Endothelial cell of umbilical vein (primary cell): ENCODE results near the gene MARS1. TPM values are rescaled to one million over a fixed set of nuclear protein-coding genes. Genes with fewer than 3 reads are reported as not detected.
"Not testable (repeated sequence)": the region's sequence is repeated elsewhere in the genome, so short reads cannot be mapped to it uniquely, and the experiment has no call there.

Source experiments
- BruUV-seq: library from RNA; stranded (reverse); fragments of 400-500 nt; replicated peaks from 2 replicates; lab custom pipeline; 2021; lab: Mats Ljungman, UMichigan
- CTCF ChIA-PET: fragments of 300-600, 350-600 bp; sonication (Branson Sonifier 250); formaldehyde crosslinking; loops from one replicate; lab custom pipeline; 2021; ENCODE audit warnings: antibody characterized with exemption, inconsistent platforms; lab: Charles Lee
- POLR2A ChIA-PET: fragments of 300-600, 350-600 bp; sonication (Branson Sonifier 250); formaldehyde crosslinking; loops from one replicate; lab custom pipeline; 2021; ENCODE audit warnings: antibody characterized with exemption, inconsistent platforms; lab: Charles Lee
- DNase-seq: peaks from one replicate; pipeline ENCODE4 v3.0.0-alpha.2; 2011; ENCODE audit warnings: low read depth, low spot score
- FAIRE-seq: peaks from 2 replicates; lab custom pipeline; 2011; peaks lifted over from hg19 to GRCh38; lab: Jason Lieb, UNC
- H2AFZ ChIP-seq: 2 replicates; pipeline ENCODE4 v1.6.0; 2012; ENCODE audit warnings: low read depth, low read length, control low read depth, inconsistent platforms
- H3K27ac ChIP-seq: 2 replicates; pipeline ENCODE4 v1.5.1; 2011; ENCODE audit warnings: low read depth, mild to moderate bottlenecking, control low read depth, low read length, moderate library complexity; ENCODE audit not compliant: insufficient read depth
- H3K27me3 ChIP-seq, 2 experiments: 2 replicates each; pipeline versions ENCODE4 v1.6.0 to v1.6.1; 2011; ENCODE audit warnings: low read length in 2 of 2, mixed read lengths in 1 of 2; ENCODE audit not compliant: control insufficient read depth in 2 of 2, insufficient read depth in 2 of 2
- H3K36me3 ChIP-seq, 2 experiments: 2 replicates in 1 of 2; 3 replicates in 1 of 2; pipeline ENCODE4 v1.5.1; 2011; ENCODE audit warnings: low read length in 2 of 2, mild to moderate bottlenecking in 1 of 2, moderate library complexity in 1 of 2; ENCODE audit not compliant: control insufficient read depth in 2 of 2, insufficient read depth in 2 of 2; ENCODE audit errors: extremely low read depth in 1 of 2
- H3K4me1 ChIP-seq: 3 replicates; pipeline ENCODE4 v1.5.1; 2011; ENCODE audit warnings: mild to moderate bottlenecking, low read length; ENCODE audit not compliant: control insufficient read depth, insufficient read depth; ENCODE audit errors: extremely low read depth
- H3K4me2 ChIP-seq: 2 replicates; pipeline ENCODE4 v1.6.1; 2011; ENCODE audit warnings: low read length, control low read depth, mixed read lengths; ENCODE audit not compliant: insufficient read depth
- H3K4me3 ChIP-seq, 3 experiments: fragments of 200-600 bp in 1 of 3; sonication (generic), shearing (Covaris generic) in 1 of 3; replicated peaks in 1 of 3; 2 replicates each; pipeline ENCODE4 v1.5.1; 2011 to 2016; ENCODE audit warnings: control low read depth in 3 of 3, low read length in 3 of 3, mild to moderate bottlenecking in 2 of 3, inconsistent platforms in 1 of 3, low read depth in 1 of 3, moderate library complexity in 1 of 3; ENCODE audit not compliant: insufficient read depth in 1 of 3
- H3K79me2 ChIP-seq: 2 replicates; pipeline ENCODE4 v1.6.0; 2012; ENCODE audit warnings: low read length, inconsistent platforms; ENCODE audit not compliant: control insufficient read depth, insufficient read depth
- H3K9ac ChIP-seq: replicated peaks from 2 replicates; pipeline ENCODE3; 2011; ENCODE audit warnings: low read length, control low read depth; ENCODE audit not compliant: insufficient read depth; ENCODE audit errors: extremely low read depth
- H3K9me1 ChIP-seq: replicated peaks from 3 replicates; pipeline ENCODE4 v1.6.0; 2011; ENCODE audit warnings: mild to moderate bottlenecking, low read length; ENCODE audit not compliant: control insufficient read depth, insufficient read depth; ENCODE audit errors: extremely low read depth
- H3K9me3 ChIP-seq: replicated peaks from 2 replicates; pipeline ENCODE4 v1.5.1; 2012; ENCODE audit warnings: low read length, inconsistent platforms; ENCODE audit not compliant: control insufficient read depth, insufficient read depth
- H4K20me1 ChIP-seq: replicated peaks from 2 replicates; pipeline ENCODE3; 2011; ENCODE audit warnings: mild to moderate bottlenecking, low read length; ENCODE audit not compliant: control insufficient read depth, insufficient read depth; ENCODE audit errors: extremely low read depth
- EZH2 ChIP-seq: IDR thresholded peaks from 2 replicates; pipeline ENCODE4 v1.6.1; 2012; ENCODE audit warnings: borderline replicate concordance, low read depth, mild to moderate bottlenecking, moderate library complexity, low read length, inconsistent platforms; ENCODE audit not compliant: severe bottlenecking
- FOS ChIP-seq: IDR thresholded peaks from 2 replicates; pipeline ENCODE4 v1.6.1; 2011; ENCODE audit warnings: mild to moderate bottlenecking, low read length, moderate library complexity, borderline replicate concordance; ENCODE audit not compliant: insufficient read depth
- POLR2AphosphoS5 ChIP-seq: IDR thresholded peaks from 2 replicates; pipeline ENCODE4 v1.6.1; 2012; ENCODE audit warnings: low read depth, mild to moderate bottlenecking, control low read depth, low read length, moderate library complexity; ENCODE audit not compliant: insufficient read depth
- dilution Hi-C: fragments of 300-500 bp; cut with MboI; formaldehyde crosslinking; loops from one replicate; pipeline ENCODE4 v1.15.0; 2019; ENCODE audit warnings: low sequenced_read_pairs; ENCODE audit not compliant: extremely low pct_ligation_motif_present
- intact Hi-C: fragments of 100-400 bp; cut with micrococcal nuclease; formaldehyde crosslinking; loops from one replicate; pipeline ENCODE4 v1.10.0; 2022
- polyA plus RNA-seq, 4 experiments: library from polyadenylated mRNA; depleted of rRNA in 3 of 4; stranded (reverse) in 3 of 4; unstranded in 1 of 4; fragments of >200 nt; gene quantifications; 2 replicates each; pipeline versions ENCODE4 v1.2.1 to v1.2.3, GENCODE V29; 2011 to 2012; ENCODE audit warnings: missing spikeins in 1 of 4
- total RNA-seq: library from RNA; stranded (reverse); gene quantifications from 2 replicates; pipeline ENCODE4 v1.2.3, GENCODE V29; 2021

MARS1 gene
- total and polyA plus RNA-seq, 2 donors (not counting 3 experiments of a cell fraction or from before 2014, with no cell fraction given): 118 to 212 TPM

DNA sequence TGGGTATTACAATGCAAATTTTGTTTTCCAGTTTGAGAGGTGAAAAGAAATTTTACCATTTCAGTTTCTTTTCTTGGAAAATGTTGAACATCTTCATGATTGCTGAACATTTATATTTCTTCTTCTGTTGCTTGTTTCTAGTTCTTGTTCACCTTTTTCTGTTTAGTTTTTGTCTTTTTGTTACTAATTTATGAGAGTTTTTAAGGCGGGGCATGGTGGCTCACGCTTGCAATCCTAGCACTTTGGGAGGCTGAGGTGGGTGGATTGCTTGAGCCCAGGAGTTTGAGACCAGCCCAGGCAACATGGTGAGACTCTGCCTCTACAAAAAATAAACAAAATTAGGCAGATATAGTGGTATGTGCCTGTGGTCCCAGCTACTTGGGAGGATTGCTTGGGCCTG is 72.6 kb downstream of the MARS1 start:
- no peaks in the 10 kb centered on the region for H3K4me1 ChIP-seq
- H3K9ac ChIP-seq: no peak overlapping the region
- no peaks in the 10 kb centered on the region for H4K20me1 ChIP-seq
- H3K4me3 ChIP-seq: no peak overlapping the region
- FAIRE-seq: no peak
- POLR2A ChIA-PET: no interaction called here
- BruUV-seq: no TSS peak
- no peak overlapping the region for H3K4me2 ChIP-seq
- H3K9me1 ChIP-seq: no peaks in the 10 kb centered on the region
- CTCF ChIA-PET: no interaction called here
- intact Hi-C loops (no loop called here), dilution Hi-C loops (no loop called here)
- no peaks in the 10 kb centered on the region for H3K36me3 ChIP-seq
- DNase-seq: no peak
- H3K9me3 ChIP-seq: no peaks in the 10 kb centered on the region
- H3K27ac ChIP-seq: no peak overlapping the region
- H2AFZ ChIP-seq: no peak overlapping the region
- TF ChIP-seq FOS (no peak), EZH2 (no peak), POLR2AphosphoS5 (no peak)
- H3K79me2 ChIP-seq: no peaks in the 10 kb centered on the region
- H3K27me3 ChIP-seq: peaks cover 7 to 9% of the 10 kb centered on the region in 2 experiments

DNA sequence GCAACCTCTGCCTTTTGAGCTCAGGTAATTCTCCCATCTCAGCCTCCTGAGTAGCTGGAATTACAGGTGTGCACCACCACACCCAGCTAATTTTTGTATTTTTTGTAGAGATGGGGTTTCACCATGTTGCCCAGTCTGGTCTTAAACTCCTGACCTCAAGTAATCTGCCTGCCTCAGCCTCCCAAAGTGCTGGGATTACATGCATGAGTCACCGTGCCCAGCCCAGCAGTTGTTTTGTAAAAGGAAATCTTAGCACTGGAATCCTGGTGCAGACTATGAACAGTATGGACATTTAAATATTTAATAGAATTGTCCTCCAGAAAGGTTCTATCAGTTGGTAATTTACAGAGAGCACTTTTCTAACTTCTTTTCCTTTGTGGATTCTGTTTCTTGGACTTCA is 73.2 kb downstream of the MARS1 start:
- H3K27me3 ChIP-seq, H3K4me2 ChIP-seq, FAIRE-seq, H3K27ac ChIP-seq, H2AFZ ChIP-seq, H3K9me3 ChIP-seq, H4K20me1 ChIP-seq, H3K4me1 ChIP-seq, H3K36me3 ChIP-seq, DNase-seq, POLR2A ChIA-PET, H3K4me3 ChIP-seq, H3K9ac ChIP-seq, H3K79me2 ChIP-seq, BruUV-seq, dilution Hi-C loops, H3K9me1 ChIP-seq, intact Hi-C loops: not testable (repeated sequence)
- CTCF ChIA-PET: interaction anchor here (0.6 kb wide), 1 partner anchor 22 kb away, joined by 3 read pairs; no protein-coding TSS in a partner anchor
